Renal cortical epithelial cell (primary cell): Measurements from ENCODE around the gene PUDP. TPM values are rescaled to one million over a fixed set of nuclear protein-coding genes. Genes with fewer than 3 reads are reported as not detected.
"Not testable (repeated sequence)": the region's sequence is repeated elsewhere in the genome, so short reads cannot be mapped to it uniquely, and the experiment has no call there.

ENCODE experiments used
- DNase-seq: peaks from one replicate; pipeline ENCODE4 v3.0.0-alpha.2; 2011; ENCODE audit warnings: low read depth
- total RNA-seq: library from RNA; depleted of rRNA; stranded (reverse); fragments of >200 nt; gene quantifications from 2 replicates; pipeline ENCODE4 v1.2.3, GENCODE V29; 2014

Gene PUDP
- total RNA-seq, 1 donor from 2014 or later = 33.4 TPM

- peak; percentile 40 for DNase-seq
These were observed 104.0 kb downstream of the PUDP start for GRCh38 chrX:7043796-7044433.

- DNase-seq = no peak
These were observed 119.7 kb downstream of the PUDP start for GRCh38 chrX:7028246-7028645.

GRCh38 chrX:7027071-7027470 is 120.9 kb downstream of the PUDP start:
- no peak for DNase-seq

- DNase-seq = not testable (repeated sequence)
These were observed 121.6 kb downstream of the PUDP start for GRCh38 chrX:7026365-7026764.

GRCh38 chrX:7025471-7025870 is 122.5 kb downstream of the PUDP start:
- DNase-seq = no peak

- DNase-seq = no peak
These were observed 123.1 kb downstream of the PUDP start for GRCh38 chrX:7024850-7025249.

- DNase-seq = peak; percentile 0
These were observed 125.0 kb downstream of the PUDP start for GRCh38 chrX:7022996-7023395.

- no peak for DNase-seq
These were observed 126.0 kb downstream of the PUDP start for GRCh38 chrX:7021991-7022390.

- no peak for DNase-seq
These were observed 128.4 kb downstream of the PUDP start for GRCh38 chrX:7019555-7019954.

GRCh38 chrX:7012262-7012834 is 135.6 kb downstream of the PUDP start:
- not testable (repeated sequence) for DNase-seq

- not testable (repeated sequence) for DNase-seq
These were observed 137.1 kb downstream of the PUDP start for GRCh38 chrX:7010897-7011296.

- not testable (repeated sequence) for DNase-seq
These were observed 140.6 kb downstream of the PUDP start for GRCh38 chrX:7007328-7007727.

Other genes starting within 250 kb of the PUDP start
- 3.5 and 29.1 TPM in 2 replicates for gene STS, start 441 bp downstream of the PUDP start, total RNA-seq